SKM-1 treated with dmso at 0.1 percent for 144 hours (cell line): ENCODE results near the gene HMGXB3.

ENCODE experiments used
- DNase-seq: peaks from one replicate; lab custom pipeline; 2025; ENCODE audit not compliant: unreplicated experiment; lab: John Stamatoyannopoulos, UW

HMGXB3 gene

GRCh38 chr5:150052226-150052955, 51.9 kb downstream of the HMGXB3 start:
- DNase-seq = no peak

- DNase-seq = no peak
Observed at GRCh38 chr5:150052956-150053712, 52.6 kb downstream of the HMGXB3 start.

GRCh38 chr5:150053713-150054392, 53.3 kb downstream of the HMGXB3 start:
- DNase-seq = no peak

- DNase-seq = no peak
Observed at GRCh38 chr5:150054569-150054968, 54.0 kb downstream of the HMGXB3 start.

GRCh38 chr5:150055326-150056074, 55.0 kb downstream of the HMGXB3 start:
- no peak for DNase-seq

- DNase-seq = no peak
Observed at GRCh38 chr5:150056075-150056443, 55.5 kb downstream of the HMGXB3 start.

- no peak for DNase-seq
Observed at GRCh38 chr5:150057052-150057451, 56.5 kb downstream of the HMGXB3 start.

- no peak for DNase-seq
Observed at GRCh38 chr5:150057511-150057910, 57.0 kb downstream of the HMGXB3 start.

GRCh38 chr5:150057996-150058395, 57.5 kb downstream of the HMGXB3 start:
- DNase-seq = no peak

- DNase-seq = peak; percentile 88
Observed at GRCh38 chr5:150058480-150059126, 58.1 kb downstream of the HMGXB3 start.

GRCh38 chr5:150059623-150060022, 59.1 kb downstream of the HMGXB3 start:
- DNase-seq = no peak

- DNase-seq = no peak
Observed at GRCh38 chr5:150060471-150060870, 59.9 kb downstream of the HMGXB3 start.

GRCh38 chr5:150061538-150061995, 61.0 kb downstream of the HMGXB3 start:
- DNase-seq = no peak

- DNase-seq = no peak
Observed at GRCh38 chr5:150062216-150062922, 61.8 kb downstream of the HMGXB3 start.

GRCh38 chr5:150063638-150064037, 63.1 kb downstream of the HMGXB3 start:
- DNase-seq = no peak

- no peak for DNase-seq
Observed at GRCh38 chr5:150064681-150065220, 64.2 kb downstream of the HMGXB3 start.

GRCh38 chr5:150065346-150065745, 64.8 kb downstream of the HMGXB3 start:
- no peak for DNase-seq

GRCh38 chr5:150065886-150066285, 65.3 kb downstream of the HMGXB3 start:
- DNase-seq = no peak

- DNase-seq = no peak
Observed at GRCh38 chr5:150066436-150066835, 65.9 kb downstream of the HMGXB3 start.

- DNase-seq = no peak
Observed at GRCh38 chr5:150066901-150067396, 66.4 kb downstream of the HMGXB3 start.
